GM21825 (cell line): ENCODE data around the gene FUOM.
A peak's percentile ranks its signal among the peaks of the same experiment; 100 is the strongest.
"Not testable (repeated sequence)": the region's sequence is repeated elsewhere in the genome, so short reads cannot be mapped to it uniquely, and the experiment has no call there.

Experiments used
- ATAC-seq: cut with Tn5 transposase; IDR thresholded peaks from one replicate; pipeline ENCODE4 v1.9.1; 2021; ENCODE audit warnings: mild to moderate bottlenecking, moderate library complexity; ENCODE audit not compliant: unreplicated experiment

The FUOM gene

DNA sequence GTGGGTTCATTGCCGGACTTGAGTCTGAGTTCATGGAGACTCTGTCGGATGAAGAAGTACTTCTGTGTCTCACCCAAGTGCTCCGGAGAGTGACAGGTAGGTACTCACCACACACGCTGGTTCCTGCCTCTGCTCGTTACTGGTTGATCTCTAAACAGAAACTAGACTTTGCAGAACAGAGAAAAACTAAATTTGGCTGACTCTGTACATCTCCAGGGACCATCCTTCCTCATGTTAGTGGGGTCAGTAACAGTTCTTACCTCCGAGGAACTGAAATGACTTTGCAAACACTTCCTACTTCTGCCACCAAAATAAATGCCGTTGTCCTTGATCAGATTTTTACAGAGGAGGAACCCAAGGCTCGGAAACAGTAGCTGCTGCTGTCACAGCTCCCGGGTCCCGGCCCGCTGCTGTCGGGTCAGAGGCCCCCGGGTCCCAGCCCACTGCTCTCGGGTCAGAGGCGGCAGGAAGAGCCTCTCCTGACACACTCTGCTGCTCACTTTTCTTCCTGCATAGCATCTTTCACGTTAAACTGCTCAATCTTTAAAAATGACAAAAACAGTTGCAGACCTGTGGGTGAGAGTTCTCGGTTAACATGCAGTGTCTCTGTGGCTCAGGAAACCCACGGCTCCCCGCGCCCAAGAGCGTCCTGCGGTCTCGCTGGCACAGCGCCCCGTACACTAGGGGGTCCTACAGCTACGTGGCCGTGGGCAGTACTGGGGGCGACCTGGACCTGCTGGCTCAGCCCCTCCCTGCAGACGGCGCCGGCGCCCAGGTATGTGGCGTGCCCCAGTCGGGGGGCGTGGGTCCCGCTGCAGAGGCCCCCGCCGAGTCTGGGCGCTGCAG, 31.4 kb upstream of the FUOM start:
- peak; percentile 75 for ATAC-seq

DNA sequence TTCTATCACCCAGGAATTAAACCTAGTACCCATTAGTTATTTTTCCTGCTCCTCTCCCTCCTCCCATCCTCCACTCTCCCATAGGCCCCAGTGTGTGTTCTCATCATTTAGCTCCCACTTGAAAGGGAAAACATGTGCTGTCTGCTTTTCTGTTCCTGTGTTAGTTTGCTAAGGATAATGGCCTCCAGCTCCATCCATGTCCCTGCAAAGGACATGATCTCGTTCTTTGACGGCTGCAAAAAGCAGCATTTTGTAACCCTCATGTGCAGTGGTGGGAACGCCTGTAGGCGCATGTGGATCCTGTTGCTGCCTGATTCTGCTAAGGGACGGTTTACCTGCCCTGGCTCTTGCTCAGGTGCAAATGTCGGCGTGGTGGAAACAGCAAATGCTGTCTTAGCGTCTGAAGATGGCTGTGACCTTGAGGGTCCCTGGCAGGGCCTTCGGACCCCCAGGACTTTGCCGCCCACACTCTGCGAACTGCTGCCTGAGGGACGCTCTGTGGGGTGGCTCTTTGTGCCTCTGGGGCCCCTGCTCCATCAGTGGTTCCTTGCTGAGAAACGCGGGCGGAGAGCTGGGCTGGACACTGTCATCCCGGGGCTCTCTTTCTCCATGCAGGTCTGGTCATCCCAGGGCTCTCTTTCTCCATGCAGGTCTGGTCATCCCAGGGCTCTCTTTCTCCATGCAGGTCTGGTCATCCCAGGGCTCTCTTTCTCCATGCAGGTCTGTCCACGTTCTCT, 30.6 kb upstream of the FUOM start:
- ATAC-seq = no peak

DNA sequence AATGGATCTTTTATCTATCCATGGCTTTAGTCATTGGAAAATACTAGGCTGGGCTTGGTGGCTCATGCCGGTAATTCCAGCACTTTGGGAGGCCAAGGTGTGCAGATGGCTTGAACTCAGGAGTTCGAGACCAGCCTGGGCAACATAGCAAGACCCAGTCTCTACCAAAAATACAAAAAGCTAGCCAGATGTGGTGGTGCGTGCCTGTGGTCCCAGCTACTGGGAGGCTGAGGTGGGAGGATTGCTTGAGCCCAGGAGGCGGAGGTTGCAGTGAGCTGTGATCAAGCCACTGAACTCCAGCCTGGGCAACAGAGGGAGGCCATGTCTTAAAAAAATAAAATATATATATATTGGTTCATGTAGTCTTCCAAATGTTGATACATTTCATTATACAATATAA, 29.1 kb upstream of the FUOM start:
- not testable (repeated sequence) for ATAC-seq

DNA sequence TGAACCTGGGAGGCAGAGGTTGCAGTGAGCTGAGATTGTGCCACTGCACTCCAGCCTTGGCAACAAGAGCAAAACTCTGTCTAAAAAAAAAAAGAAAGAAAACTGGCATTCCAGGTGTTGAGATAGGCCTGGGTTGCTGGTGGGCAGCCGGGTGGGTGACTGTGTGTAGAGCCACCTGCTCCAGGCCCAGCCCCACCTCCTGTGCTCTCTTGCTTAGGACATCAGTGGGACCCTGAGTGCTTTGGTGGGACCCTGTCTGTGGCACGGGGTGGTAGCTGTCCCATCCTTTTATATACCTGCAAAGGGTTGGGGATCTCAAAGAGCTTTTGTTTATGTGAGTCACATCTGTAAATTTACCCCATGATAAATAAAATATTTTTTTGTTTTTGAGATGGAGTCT, 27.4 kb upstream of the FUOM start:
- no peak for ATAC-seq

DNA sequence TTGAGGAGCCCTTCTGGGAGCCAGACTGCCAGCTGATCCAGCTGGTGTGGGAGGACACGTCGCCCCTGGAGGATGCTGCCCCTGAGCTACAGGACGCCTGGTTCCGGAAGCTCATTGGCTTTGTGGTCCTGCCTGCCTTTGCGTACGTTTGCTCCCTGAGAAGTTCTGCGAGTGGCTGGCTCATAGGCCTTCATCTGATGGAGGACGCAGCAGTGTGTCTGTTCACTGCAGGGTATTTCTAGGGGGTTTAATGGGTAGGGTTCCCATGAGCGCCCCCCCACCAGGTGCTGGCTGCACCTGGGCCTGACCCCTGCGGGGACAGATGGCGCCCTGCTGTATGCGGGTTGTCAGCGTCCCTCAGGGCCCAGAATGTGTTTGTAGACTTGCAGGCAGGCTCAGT, 26.3 kb upstream of the FUOM start:
- ATAC-seq = no peak

DNA sequence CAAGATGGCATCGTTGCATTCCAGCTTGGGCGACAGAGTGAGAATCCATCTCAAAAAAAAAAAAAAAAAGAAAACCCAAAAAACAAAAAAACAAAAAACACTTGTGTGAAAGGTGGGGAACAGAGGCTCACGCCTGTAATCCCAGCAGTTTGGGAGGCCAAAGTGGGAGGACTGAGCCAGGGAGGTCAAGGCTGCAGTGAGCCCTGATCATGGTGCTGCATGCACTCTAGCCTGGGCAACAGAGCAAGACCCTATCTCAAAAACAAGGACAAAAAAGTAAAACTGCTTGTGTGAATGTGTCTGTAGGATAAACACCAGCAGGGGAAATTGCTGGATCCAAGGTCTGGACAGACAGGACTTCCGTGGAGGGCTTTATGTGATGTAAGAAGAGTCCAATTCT, 25.7 kb upstream of the FUOM start:
- ATAC-seq = no peak

DNA sequence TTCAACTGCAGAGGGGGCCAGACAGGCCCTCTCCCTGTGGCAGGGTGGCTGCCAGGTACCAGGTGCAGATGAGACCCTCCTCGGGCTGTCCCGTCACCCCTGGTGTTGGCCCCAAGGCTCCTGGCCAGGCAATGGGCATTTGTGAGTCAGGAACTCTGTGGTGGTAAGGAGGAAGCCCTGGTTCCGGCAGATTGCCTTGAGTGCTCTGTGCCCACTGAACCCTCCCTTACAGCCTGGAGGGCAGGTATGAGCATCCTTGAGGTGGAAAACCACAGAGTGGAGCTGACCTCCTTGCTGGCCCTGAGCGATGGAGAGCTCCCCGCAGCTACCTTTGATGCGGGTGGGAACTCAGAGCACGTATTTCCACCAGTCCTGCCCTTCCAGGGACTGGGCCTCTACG, 23.2 kb upstream of the FUOM start:
- no peak for ATAC-seq

DNA sequence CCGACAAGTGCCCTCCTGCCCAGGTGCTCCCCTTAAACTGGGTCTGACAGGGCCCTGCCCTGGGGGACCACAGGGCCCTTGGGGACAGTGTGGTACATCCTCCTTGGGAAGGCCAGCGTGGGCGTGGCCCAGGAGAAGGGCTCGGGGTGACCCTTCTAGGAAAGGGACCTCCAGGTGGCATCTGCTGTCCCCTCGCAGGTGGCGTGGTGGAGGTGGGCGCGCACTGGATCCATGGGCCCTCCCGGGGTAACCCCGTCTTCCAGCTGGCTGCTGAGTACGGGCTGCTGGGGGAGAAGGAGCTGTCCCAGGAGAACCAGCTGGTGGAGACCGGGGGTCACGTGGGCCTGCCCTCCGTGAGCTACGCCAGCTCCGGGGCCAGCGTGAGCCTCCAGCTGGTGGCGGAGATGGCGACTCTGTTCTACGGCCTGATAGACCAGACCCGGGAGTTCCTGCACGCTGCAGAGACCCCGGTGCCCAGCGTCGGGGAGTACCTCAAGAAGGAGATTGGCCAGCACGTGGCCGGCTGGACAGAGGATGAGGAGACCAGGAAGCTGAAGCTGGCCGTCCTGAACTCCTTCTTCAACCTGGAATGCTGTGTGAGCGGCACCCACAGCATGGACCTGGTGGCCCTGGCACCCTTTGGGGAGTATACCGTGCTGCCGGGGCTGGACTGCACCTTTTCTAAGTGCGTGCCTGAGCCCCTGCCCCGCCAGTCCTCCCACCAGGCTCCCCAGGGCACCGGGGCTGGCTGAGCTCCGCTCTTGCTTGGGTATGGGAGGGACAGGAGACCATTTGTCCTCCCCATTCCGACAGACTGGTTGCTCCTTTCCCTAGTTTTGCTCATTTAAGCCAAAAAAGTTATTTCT, 22.2 kb upstream of the FUOM start:
- ATAC-seq = no peak

DNA sequence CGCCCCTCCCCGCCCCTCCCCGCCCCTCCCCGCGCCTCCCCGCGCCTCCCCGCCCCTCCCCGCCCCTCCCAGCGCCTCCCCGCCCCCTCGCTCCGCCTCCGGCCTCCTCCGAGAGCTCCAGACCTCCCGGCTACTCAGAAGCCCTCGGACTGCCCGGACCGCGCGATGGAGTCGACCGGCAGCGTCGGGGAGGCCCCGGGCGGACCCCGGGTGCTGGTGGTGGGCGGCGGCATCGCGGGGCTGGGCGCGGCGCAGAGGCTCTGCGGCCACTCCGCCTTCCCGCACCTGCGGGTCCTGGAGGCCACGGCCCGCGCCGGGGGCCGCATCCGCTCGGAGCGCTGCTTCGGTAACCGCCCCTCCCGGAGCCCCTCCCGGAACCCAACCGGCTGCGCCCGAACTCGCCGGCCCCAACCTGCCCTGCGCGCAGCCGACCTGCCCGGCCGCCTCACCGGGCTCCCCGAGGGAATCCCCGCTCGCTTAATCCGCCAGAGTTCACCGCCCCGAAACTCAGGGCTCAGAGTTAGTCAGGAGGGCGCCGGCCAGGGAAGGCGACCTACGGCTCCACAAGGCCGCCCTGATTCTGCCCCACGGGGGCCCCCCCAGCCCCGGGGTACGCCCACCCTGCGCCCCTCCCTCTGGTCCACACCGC, 21.5 kb upstream of the FUOM start, which contains the start of gene PAOX:
Gene PAOX (plus strand): TSS at position 111 of the 649 bp plus-strand sequence. CDS start 55 bp downstream, at position 166.
- peak; percentile 56 for ATAC-seq

DNA sequence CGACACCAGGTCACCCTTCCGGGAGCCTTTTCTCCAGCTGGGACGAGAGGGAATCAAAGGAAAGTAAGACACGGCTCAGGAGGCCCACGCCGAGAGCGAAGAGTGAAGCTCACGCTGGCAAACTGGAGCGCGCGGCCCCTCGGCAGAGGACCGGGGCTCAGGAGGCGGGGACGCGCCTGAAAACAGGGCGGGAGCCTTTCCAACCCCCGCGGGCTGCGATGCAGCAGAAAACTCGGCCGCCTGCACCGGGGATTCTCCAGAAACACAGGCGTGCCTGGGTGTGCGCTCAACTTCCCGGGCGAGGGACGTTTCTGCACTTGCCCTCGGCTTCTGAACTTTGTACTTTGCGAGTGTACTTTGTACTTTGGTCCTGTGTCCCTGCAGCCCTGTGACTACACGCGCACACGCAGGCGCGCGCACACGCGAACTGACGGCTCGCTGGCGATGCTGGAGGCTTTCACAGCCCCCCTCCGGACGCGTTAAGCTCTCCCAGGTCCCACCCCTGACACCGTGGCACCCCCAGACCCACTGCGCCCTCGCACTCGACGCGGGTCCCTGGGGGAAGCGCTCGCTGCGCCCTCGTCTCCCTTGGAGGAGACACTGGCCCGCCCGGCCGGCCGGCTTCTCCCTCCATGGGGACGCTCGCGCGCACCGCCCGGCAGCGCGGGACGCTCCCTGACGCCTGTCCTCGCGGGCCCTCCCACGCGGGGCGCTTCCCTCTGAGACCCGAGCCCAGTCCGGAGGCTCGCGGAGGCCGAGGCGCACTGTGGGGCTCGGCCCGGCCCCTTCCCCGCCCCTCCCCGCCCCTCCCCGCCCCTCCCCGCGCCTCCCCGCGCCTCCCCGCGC, 20.7 kb upstream of the FUOM start:
- ATAC-seq = peak; percentile 29

DNA sequence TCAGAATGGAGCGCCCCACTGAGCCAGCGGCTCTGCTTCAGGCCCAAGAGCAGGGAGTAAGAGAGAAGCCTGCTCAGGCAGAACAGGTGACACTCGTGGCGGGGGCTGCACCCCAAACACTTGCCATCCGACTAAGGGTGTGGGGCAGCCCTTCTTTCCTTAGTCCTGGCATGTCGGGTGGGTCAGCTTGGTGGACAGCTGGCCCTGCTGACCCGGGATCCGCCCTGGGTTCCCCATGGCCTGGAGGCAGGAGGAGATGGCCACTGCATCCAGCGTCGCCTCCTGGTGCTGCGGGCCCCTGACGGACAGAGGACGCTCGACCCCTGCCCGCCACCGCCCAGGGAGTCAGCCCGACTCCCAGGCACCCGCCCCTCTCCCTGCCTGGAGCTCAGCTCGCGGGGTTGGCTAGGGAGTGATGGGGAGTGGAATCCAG, 20.0 kb upstream of the FUOM start:
- ATAC-seq = no peak

DNA sequence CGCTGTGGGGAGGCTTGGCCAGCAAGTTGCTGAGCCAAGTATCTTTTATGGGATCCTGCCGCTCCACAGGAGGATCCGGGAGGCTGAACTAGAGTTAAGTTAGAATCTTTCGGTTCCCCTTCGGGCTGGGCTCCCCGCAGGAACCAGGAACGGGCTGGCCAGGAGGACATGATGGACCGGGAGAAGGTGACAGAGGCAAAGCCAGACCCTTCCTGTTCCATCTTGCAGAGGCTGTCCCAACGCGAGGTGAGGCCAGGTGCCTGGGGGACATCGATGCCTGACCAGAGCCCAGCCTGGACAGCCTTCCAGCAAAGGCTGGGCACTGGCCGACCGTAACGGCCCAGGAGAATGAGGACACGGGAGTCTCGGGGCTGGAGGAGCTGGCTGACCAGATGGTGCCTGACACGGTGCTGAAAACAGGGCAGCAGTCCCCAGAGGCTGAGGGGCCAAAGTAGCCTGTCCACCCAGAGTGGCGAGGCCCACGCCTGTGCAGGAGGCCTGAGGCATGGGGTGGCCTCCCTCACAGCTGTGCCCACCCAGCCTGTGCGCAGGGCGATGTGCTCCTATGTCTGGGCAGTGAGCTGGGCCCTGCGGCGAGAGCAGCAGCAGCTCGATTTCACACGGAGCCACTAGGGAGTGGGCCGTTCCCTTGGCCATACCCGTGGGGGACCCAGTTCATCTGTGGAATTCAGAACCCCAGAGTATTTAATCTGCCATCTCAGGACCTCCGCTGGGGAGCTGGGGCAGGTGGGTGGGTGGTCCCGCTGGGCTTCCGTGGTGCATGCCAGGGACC, 19.4 kb upstream of the FUOM start:
- ATAC-seq = no peak

DNA sequence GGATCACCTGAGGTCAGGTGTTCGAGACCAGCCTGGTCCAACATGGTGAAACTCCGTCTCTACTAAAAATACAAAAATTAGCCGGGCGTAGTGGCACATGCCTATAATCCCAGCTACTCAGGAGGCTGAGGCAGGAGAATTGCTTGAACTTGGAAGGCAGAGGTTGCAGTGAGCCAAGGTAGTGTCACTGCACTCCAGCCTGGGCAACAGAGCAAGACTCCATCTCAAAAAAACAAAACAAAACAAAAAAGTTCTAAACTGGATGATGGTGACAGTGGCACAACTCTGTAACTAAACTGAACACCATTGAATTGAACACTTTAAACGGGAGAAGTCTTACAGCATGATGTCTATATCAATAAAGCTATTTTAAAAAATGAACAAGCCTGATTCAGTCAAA, 18.4 kb upstream of the FUOM start:
- ATAC-seq = not testable (repeated sequence)

DNA sequence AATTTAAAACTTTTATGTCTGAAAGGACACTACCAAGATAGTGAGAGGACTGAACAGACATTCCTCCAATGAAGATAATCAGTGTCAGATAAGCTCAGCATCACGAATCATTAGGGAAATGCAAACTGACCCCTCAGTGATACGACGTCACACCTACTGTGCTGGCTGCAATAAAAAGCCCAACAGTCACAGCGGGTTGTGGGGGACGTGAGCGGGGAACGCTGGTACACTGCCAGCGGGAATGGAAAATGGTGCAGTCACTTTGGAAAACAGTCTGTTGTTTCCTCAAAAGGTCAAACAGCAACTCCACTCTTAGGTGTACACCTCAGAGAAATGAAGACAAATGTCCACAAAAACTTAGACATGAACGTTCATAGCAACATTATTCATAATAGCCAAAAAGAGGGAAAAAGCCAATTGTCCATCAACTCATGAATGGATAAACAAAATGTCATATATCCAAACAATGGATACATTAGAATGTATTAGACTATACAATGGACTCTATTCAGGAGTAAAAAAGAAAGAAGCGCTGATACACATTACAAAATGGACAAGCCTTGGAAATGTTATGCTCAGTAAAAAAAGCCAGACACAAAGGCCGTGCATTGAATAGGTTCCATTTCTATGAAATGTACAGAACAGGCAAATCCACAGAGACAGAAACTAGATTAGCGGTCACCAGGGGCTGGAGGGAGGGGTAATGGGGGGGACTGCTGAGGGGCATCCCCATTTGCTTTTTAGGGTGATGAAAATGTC, 17.7 kb upstream of the FUOM start:
- ATAC-seq = no peak

DNA sequence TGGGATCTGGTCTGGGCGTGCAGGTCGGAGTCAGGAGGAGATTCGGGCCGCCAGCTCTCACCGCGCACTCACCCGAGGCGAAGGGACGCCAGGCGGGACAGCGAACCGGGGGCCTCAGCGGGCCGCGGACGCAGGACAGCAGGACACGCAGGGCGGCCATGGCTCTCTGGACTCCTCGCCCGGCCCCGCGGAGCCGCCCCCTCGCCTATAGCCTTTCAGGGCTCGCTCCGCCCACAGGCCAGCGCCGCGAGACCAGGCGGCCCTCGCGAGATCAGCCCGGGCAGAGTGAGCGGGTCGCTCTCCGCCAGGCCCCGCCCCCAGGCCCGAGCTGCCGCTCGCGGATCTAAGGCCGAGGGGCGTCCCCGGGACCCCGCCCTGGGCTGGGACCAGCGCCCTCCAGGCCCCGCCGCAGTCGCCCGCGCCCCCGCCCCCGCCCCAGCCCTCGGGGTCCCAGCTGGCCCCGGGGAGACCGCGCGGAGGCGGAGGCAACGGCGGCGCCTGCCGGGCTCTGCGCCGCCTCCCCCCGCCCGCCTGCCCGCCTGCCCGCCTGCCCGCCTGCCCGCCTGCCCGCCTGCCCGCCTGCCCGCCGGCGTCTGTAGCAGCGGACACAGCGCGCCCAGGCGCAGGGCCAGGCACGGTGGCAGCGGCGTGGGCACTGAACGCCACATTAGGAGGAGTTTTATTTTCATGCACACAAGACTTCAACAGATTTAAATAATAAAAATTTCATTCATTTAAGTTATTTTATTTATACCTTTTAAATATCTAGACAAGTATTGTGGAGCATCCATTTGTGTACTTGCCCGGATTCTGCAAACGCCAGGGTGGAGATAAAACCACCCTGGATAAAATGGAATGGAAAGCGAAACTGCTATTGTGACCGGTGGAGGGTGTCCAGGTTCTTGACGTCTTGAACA, 15.6 kb upstream of the FUOM start, which contains the start of gene ECHS1:
Gene ECHS1 (minus strand): TSS at position 181 of the 917 bp plus-strand sequence. CDS start 21 bp downstream, at position 160.
- ATAC-seq = peak; percentile 94

DNA sequence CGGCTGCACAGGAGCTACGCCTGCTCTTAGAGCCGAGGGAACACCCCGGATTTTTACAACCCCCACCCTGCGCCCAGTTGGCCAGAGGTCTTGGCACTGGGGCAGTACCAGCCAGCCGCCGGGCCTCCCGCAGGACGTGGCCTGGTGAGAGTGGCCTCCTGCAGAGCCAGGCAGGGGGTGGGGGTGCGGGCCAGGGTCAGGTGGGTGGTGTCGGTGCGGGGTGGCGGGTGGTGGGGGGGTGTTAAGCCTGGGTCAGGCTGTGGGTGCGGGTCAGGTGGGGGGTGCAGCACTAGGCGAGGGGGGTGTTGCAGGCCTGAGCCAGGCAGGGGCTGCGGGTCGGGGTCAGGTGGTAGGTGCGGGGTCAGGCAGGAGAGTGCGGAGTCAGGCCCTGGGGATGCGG, 14.7 kb upstream of the FUOM start:
- no peak for ATAC-seq
